Measurements from ENCODE around the gene GMIP.

The GMIP gene

DNA sequence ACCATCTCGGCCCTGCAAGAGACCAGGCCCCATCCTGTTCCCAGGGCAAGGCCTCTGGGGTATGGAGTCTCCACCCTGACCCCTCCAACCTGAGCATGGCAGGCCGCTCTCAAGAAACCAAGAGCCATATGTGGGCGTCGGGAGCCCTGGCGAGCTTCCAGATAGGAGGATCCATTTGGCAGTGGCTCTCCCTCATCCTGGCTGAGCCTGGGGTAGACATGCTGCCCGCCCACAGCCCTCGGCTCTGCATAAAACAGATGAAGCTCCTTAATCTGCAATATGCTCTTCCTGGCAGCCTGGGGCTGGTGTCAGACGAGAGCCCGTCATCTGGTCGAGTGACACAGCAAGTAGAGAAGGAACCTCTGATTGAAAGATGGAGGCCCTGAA, 13.9 kb upstream of the GMIP start:
- no peak for DNase-seq (ENCODE audit: low spot score)

DNA sequence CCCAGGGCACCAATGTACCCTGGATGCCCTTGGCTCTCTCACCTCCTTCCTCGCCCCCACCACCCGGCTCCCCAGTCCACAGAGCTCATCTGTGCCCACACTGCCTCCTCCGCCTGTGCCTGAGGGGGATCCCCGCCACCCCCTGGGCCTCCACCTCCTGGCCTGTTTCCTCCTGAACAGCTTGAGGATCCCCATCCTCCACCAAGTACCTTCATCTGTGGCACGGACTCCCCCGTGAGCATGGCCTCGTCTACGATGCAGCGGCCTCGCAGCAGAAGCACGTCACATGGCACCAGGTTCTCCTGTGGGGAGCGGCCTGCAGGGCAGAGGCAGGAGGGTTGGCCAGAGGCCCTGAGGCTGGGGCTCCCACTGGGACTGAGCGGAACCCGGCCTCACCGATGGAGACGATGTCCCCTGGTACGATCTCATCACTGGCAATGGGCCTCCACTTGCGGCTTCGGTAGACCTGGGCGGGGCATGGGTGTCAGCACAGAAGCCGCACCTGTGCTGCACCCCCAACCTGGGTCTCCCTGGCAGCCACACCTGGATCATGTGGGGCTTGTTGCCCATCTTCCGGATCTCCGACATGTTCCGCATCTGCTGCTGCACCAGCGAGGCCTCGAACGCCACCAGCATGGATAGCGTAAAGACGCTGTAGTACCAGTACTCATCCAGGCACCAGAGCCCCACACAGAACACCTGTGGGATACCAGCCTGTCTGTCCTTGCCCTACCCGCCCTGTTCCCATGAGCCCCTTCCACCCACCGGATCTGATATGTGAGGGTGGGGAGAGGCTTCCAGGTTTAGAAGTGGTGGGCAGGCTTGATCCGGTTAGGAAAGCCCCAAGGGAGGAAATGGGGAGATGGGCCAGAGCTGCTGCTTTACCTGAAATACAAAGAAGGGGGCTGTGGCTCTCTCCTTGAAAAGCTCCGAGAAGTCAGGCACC, 13.3 kb upstream of the GMIP start:
- DNase-seq (ENCODE audit: low spot score): no peak

DNA sequence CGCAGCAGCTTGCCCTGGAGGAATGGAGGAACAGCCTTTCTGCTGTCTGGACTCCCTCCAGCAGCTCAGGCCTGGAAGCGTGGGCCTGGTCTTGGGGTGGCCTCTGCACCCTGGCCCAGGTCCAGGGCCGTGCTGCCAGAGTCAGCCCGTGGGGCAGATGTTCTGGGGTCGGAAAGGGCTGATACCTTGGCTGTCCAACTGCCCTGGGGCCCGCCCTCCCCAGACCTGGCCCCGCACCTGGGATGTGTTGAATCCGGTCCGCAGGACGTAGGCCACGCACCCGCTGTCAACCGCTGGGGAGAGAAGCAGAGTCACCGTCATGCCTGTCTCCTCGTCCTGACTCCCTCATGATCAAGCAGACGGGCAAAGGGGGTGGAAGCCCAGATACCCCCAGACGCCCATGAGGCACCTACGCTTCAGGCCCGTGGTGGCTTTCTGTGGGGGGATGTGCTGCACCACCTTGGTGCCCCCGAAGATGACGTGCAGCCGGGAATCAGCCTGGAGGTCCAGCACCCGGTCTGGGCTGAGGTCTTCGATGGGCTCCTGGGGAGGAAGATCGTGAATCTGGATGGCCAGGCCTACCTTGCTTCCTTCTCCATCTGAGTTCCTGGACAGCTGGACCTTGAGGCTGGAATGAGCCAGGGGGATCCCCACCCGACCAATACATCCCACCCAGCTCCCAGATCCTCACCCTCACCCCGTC, 12.3 kb upstream of the GMIP start:
- no peak for DNase-seq (ENCODE audit: low spot score)

DNA sequence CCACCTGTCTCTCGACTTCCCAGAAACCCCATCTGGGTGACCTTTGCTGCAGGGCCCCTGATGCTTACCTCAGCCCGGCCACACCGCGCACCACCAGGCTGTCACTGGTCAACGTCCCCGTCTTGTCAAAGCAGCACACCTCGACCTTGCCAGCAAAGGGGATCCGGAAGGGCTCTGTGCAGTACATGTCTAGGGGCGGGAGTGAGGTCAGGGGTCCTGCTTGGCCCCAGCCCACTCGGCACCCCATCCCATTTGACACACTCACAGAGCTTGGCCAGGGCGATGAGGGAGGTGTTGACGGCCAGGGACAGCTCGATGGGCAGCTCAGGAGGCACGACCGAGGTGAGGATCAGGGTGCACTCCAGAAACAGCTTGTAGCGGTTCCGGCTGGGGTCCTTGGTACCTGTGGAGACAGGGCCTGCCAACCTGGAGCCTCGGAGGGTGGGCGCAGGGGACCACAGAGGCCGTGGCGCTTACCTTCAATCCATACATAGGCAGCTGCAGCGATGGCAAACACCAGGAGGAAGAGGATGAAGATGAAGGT, 11.7 kb upstream of the GMIP start:
- DNase-seq (ENCODE audit: low spot score): no peak

DNA sequence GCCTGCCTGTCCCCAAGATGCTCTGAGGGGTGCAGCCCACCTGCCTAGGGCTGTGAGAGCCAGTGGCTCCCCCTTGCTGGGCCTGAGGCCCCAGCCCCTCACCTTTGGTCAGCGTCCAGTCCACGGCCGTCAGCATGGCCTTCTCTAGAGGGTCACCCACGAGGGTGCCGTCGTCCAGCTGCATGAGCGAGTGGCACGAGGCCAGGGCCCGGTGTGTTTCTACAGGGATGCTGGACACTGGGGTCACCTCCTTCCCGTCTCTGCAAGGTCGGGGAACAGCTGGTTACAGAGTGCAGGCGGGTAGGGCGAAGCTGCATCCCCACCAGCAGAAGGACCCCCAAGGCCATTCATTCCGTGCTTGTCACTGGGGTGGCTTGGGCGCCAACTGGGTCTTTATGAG, 11.0 kb upstream of the GMIP start:
- no peak for DNase-seq (ENCODE audit: low spot score)

- DNase-seq (ENCODE audit: low spot score): no peak
Measured at GRCh38 chr19:19653597-19654147, 10.2 kb upstream of the GMIP start.

DNA sequence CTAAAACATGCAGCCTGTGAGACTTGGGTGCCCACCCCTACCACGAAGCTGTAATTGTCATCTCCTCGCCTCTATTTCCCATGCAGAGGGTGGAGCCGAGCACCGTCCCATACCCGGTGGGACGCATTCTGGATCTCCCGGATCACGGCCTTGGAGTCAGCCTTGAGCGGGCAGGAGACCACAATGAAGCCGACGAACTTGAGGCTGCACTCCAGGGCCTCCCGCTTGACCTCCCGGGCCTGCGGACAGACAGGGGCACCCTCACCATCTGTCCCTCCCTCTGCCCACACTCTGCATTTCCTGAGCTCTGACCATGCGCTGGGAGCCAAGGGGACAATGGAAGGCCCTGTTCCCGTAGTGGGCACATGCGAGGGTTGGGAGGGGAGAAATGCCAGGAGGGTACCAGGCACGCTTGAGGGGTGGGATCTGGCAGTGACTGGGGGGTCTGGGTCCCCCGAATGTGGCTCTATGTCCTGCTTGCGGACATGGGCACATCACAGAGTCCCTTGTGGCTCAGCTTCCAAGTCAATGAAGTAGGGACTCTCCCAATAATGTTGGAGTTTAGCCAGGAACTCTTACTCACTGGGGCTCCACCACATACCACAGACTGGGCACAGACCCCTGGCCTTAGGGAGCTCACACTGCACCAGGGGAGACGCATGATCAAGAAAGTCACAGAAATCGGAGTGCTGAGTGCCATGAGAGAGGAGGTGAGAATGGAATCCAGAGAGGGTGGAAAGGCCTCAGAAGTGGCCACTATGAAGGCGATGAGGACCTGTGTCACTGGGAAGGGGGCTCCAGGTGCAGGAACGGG, 9.2 kb upstream of the GMIP start:
- no peak for DNase-seq (ENCODE audit: low spot score)

DNA sequence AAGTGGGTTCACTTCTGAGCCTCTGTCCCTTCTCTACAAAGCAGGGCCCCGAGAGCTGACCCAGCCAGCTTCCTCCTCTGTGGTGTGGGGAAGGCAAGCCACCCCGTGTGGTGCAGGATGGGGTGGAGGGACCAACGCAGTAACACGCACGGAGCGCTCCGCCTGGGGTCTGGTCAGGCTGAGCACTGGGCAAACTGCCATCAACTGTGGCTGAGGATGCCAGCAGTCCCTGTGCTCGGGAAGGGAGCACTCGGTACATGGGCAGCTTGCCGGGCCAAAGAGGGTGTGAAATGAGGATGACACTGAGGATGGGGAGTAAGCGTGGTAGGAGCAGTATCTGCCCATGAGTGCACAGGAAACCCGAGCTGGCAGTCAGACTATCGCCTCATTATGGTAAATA, 7.6 kb upstream of the GMIP start:
- no peak for DNase-seq (ENCODE audit: low spot score)

DNA sequence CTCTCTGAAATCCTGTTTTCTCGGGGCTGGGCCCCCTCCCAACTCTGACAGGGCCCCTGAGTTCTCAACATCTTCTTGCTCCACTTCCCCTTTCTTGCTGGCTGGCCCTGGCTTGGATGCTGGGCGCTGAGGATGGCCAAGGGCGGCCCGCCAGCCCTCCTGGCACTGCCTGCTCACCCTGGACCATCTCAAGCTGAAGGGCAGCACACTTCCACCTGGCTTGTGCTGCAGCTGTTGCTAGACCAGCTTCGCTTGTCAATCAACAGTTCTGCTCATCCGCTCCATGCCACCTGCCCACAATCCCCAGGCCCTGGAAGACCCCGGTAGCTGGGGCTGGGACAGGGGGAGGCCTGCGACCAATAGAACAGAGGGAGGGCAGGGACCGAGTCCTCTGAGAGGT, 6.9 kb upstream of the GMIP start:
- no peak for DNase-seq (ENCODE audit: low spot score)

- no peak for DNase-seq (ENCODE audit: low spot score)
Measured at GRCh38 chr19:19649580-19649995, 6.1 kb upstream of the GMIP start.

DNA sequence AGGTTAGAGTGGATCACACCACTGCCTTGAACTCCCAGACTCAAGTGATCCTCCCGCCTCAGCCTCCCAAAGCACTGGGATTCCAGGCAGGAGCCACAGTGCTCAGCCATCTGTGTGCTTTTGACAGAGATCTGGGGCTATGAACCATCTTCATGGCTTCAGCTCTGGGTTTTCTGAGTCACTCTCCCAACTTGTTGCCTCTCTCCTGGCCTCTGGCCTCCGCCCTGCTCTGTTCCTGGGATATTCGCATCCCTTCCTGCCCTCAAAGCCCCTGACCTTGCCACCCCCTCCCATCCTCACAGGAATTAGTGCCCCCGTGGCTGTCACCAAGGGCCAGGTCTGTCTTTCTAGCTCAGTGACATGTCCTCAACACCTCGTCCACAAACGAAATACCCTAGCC, 5.7 kb upstream of the GMIP start:
- no peak for DNase-seq (ENCODE audit: low spot score)

DNA sequence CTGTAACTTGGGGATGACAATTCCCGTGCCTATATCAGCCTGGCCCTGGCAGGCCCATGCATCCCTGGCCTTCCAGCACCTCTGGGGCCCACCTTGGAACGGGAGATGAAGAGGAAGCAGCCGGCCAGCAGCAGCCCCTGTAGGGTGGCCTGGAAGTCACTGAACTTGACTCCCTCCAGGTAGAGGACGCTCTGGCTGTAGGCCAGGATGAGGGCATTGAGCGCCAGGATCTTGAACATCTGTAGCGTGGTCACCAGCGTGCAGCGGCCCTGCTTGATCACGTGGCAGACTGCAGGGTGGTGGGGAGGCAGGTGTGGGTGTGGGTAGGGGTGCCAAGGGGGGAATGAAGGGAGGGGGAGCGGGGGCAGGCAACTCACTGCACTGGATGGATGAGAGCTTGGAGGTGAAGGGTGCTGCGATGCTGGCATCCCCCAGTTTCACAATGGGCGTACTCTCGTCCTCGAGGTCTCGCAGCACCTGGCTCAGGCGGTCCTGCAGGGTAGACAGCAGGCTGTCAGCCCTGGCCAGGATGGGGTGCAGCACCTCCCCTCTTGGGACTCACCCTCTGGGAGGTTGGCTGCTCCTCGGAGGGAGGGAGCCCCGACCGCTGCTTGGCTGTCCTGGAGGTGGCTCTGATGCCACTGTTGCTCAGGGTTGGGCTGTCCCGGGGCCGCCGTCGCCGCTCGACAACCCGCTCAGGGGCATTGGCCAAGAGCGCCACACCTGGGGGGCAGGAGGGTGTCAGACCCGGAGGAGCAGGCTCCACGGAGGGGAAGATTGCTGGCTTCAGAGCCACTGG, 3.8 kb upstream of the GMIP start:
- no peak for DNase-seq (ENCODE audit: low spot score)

DNA sequence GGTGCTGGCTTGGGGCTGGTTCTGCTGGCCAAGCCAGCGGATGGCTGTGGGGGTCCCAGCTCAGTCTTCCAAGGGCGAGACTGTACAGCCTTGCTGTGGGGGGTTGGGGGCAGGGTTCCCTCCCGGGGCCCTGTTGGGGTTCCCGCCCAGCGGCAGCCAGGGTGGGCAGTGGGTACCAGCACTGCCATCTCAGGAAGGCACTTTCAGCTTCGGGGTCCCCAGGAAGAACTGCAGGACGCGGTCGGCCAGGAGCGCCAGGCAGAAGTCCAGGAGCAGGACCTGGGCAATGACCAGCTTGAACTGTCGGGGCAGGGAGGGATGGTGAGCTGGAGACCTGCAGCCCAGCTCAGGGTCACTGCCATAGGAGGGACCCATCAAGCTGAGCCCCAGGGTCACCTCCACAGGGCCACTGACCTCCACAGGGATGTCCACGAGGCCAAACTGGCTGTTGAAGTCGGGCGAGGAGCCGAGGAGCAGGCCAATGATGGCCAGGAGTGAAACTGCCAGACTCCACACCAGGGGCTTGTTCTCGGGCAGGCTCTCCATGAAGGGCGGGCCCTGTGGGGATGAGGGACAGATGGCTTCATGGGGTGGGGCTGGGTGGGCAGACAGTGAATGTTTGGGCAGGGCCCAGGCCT, 1.9 kb upstream of the GMIP start:
- no peak for DNase-seq (ENCODE audit: low spot score)

DNA sequence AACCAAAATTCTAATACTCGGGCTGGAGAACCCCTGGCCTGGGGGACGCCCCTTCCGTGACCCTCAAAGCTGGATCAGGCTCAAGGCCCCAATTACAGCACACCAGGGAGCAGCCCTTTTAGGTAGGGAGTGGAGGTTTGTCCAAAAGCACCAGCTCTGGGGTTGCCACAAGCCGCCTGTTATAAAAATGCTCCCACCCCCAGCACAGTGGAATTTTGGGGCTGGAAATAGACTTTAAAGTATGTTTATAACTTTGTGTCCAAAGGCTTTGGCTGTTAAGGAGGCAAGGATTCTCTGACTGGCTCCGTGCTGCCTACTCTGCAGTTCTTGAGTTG, 564 bp upstream of the GMIP start:
- no peak for DNase-seq (ENCODE audit: low spot score)

- no peak for DNase-seq (ENCODE audit: low spot score)
Measured at GRCh38 chr19:19642506-19643157, 825 bp downstream of the GMIP start.

DNA sequence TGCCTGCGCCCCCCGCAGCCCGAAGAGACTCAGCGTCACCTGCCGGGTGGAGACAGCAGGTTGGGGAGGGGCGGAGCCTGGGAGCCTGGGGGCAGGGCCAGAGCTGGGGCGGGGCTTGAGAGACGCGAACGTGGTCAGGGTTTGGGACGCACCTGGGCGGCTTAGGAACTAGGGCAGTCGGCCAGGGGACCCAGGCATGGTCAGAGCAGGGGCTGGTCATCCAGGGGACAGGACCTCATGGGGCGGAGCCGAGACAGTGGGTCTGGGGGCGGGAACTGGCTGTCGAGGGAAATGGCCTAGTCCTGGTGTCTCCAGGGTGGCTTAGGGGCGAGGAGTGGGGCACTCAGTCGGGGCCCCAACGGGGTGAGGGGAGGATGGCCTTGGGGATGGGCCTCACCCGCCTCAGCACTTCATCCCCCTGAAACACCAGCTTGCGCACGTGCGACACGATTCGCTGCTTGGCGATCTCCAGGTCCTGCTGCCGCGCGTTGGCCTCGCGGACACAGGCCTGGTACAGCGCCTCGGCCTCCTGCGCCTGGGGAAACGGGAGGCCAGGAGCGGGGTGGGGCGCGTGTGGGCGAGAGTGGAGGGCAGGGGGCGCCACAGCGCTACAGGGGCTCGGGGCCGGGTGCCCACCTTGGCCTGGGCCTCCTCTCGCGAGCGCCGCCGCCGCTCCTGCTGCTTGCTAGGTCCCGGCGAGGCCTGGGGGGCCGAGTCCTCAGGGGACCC, 5.8 kb downstream of the GMIP start:
- no peak for DNase-seq (ENCODE audit: low spot score)

DNA sequence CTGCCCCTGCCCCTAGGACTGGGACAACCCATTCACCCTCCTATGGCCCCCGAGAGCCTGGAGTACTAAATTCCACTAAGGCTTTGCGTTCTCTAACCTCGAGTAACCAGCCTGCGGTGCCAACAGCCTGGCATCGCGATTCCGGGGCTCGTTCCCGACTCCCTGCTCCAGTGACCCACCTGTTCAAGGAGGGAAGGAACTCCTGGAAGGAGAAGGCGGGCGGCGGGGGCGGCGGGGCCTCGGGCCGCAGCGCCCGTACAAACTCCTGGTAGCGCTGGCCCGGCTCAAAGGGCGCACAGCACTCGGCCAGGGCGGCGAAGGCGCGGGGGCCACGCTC, 6.3 kb downstream of the GMIP start:
- DNase-seq (ENCODE audit: low spot score): no peak

GRCh38 chr19:19636573-19637185, 6.8 kb downstream of the GMIP start:
- DNase-seq (ENCODE audit: low spot score): no peak

DNA sequence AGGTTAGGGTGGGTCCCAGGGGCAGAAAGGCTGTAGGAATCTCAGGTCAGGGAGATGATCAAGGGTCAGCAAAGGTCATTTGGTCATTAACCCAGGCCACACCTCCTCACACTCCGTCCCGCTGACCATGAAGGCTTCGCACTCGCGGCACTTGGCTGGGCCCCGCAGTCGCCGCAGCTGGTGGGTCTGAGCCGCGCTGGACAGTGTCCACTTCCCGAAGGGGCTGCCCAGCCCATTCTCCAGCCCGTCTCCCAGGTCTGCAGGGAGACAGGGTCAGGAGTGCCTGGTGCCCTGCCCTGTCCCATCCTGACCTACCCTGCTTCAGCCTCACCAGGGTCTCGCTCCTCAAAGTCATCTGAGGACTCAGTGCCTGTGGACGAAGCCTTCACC, 8.1 kb downstream of the GMIP start:
- no peak for DNase-seq (ENCODE audit: low spot score)
